ENCODE measurements around the gene BMPR1A. TPM values are rescaled to one million over a fixed set of nuclear protein-coding genes. Genes with fewer than 3 reads are reported as not detected.

Gene BMPR1A
- total RNA-seq, 1 donor, result 71.7 TPM

DNA sequence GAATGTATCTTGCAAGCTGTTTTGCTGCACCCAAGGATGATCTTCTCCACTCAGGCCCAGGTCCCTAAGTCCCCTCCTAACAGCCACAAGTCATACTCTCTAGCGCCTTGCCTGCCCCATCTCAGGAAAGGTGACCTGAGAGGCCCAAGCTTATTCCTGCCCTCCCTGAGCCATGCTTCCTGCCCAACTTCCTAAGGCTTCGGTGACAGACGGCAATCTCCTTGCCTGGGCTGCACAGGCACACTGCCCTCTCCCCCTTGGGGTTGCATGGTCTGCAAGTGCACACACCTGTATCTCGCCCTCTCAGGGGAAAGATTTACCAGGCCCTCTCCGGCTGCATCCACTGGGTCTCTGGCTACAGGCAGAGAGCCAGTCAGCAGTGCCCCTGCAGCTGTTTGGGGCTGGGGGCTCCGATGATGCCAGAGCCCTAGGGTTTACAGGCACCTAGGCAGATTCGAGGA lies 211.1 kb downstream of the BMPR1A start:
- peak; percentile 75 for DNase-seq (ENCODE audit: insufficient read length, low spot score, missing footprints)
- Histone ChIP-seq H3K27ac (ENCODE audit: low read depth, low read length) (no peak overlapping the region), H3K27me3 (ENCODE audit: insufficient read depth, low read length) (no peaks in the 10 kb centered on the region), H3K36me3 (ENCODE audit: insufficient read depth, low read length) (no peaks in the 10 kb centered on the region), H3K79me2 (ENCODE audit: insufficient read depth, low read length) (no peaks in the 10 kb centered on the region), H2AFZ (ENCODE audit: low read length) (no peak overlapping the region), H3K4me1 (ENCODE audit: insufficient read depth, low read length) (peaks cover 48% of the 10 kb centered on the region), H4K20me1 (ENCODE audit: insufficient read depth, low read length) (peaks cover 5% of the 10 kb centered on the region), H3K4me3 (ENCODE audit: insufficient read depth, low read length) (peak overlapping the region; percentile 82), H3K4me2 (ENCODE audit: insufficient read depth, low read length) (peak overlapping the region; percentile 95), H3K9me3 (ENCODE audit: low read depth, low read length) (no peaks in the 10 kb centered on the region)
- no peak for TF ChIP-seq CTCF (IDR thresholded peaks at IDR 0.05; ENCODE audit: extremely low read depth, low read depth, low read length)

GRCh38 chr10:86968271-86968993 lies 212.0 kb downstream of the BMPR1A start, which contains the start of gene ADIRF:
ADIRF (plus strand) TSS chr10:86968482; CDS start chr10:86968545, 63 bp downstream.
- Histone ChIP-seq H3K27ac (ENCODE audit: low read depth, low read length) (peak within 1 kb of the TSS; percentile 87), H3K4me3 (ENCODE audit: insufficient read depth, low read length) (peak within 1 kb of the TSS; percentile 82), H3K4me2 (ENCODE audit: insufficient read depth, low read length) (peak within 1 kb of the TSS; percentile 95), H4K20me1 (ENCODE audit: insufficient read depth, low read length) (peaks cover 5% of the 10 kb centered on the region), H3K27me3 (ENCODE audit: insufficient read depth, low read length) (no peaks in the 10 kb centered on the region), H3K4me1 (ENCODE audit: insufficient read depth, low read length) (peaks cover 48% of the 10 kb centered on the region), H2AFZ (ENCODE audit: low read length) (peak within 1 kb of the TSS; percentile 66), H3K79me2 (ENCODE audit: insufficient read depth, low read length) (no peaks in the 10 kb centered on the region), H3K9me3 (ENCODE audit: low read depth, low read length) (no peaks in the 10 kb centered on the region), H3K36me3 (ENCODE audit: insufficient read depth, low read length) (no peaks in the 10 kb centered on the region)
- TF ChIP-seq CTCF (IDR thresholded peaks at IDR 0.05; ENCODE audit: extremely low read depth, low read depth, low read length), result no peak
- peak; percentile 85 for DNase-seq (ENCODE audit: insufficient read length, low spot score, missing footprints)

- peaks cover 48% of the 10 kb centered on the region for H3K4me1 ChIP-seq (ENCODE audit: insufficient read depth, low read length)
- no peak for DNase-seq (ENCODE audit: insufficient read length, low spot score, missing footprints)
- H3K79me2 ChIP-seq (ENCODE audit: insufficient read depth, low read length), result no peaks in the 10 kb centered on the region
- peak overlapping the region; percentile 87 for H3K27ac ChIP-seq (ENCODE audit: low read depth, low read length)
- H2AFZ ChIP-seq (ENCODE audit: low read length), result peak overlapping the region; percentile 66
- H3K4me3 ChIP-seq (ENCODE audit: insufficient read depth, low read length), result peak overlapping the region; percentile 82
- no peaks in the 10 kb centered on the region for H3K36me3 ChIP-seq (ENCODE audit: insufficient read depth, low read length)
- H4K20me1 ChIP-seq (ENCODE audit: insufficient read depth, low read length), result peaks cover 5% of the 10 kb centered on the region
- no peak for TF ChIP-seq CTCF (IDR thresholded peaks at IDR 0.05; ENCODE audit: extremely low read depth, low read depth, low read length)
- no peaks in the 10 kb centered on the region for H3K9me3 ChIP-seq (ENCODE audit: low read depth, low read length)
- no peaks in the 10 kb centered on the region for H3K27me3 ChIP-seq (ENCODE audit: insufficient read depth, low read length)
- H3K4me2 ChIP-seq (ENCODE audit: insufficient read depth, low read length), result peak overlapping the region; percentile 95
These were observed 212.6 kb downstream of the BMPR1A start for GRCh38 chr10:86968994-86969355.

DNA sequence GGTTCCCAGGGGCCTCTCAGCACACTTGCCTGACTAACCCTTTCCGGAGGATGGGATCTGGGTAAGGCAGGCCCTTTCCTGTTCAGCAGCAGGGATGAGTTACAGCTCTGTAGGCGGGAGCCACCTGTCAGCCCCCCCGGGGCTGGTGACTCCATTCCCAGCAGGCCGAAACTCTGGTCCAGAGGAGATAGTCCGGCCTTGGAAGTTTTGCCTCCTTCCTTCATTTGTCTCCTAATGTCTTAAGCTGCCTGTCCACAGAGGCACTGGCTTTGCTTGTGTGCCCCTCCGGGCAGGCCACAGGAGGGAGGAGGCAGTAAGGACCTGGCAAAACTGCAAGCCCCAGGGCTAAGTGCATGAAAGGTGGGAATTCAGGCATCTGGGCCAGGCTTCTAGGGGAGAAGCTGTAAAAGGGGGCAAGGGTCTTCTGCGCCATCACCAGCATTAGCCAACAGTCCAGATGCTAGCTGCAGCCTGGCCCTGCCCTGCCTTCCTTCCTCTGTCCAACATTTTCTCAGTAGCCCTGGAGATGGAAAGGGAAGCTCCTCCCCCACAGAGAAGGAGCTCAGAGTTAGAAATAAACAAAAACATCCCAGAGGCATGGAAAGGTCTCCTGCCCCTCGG lies 213.1 kb downstream of the BMPR1A start:
- peak; percentile 95 for DNase-seq (ENCODE audit: insufficient read length, low spot score, missing footprints)
- H3K27me3 ChIP-seq (ENCODE audit: insufficient read depth, low read length), result no peaks in the 10 kb centered on the region
- peak overlapping the region; percentile 95 for H3K4me2 ChIP-seq (ENCODE audit: insufficient read depth, low read length)
- peak overlapping the region; percentile 66 for H2AFZ ChIP-seq (ENCODE audit: low read length)
- no peak for TF ChIP-seq CTCF (IDR thresholded peaks at IDR 0.05; ENCODE audit: extremely low read depth, low read depth, low read length)
- H3K4me3 ChIP-seq (ENCODE audit: insufficient read depth, low read length), result peak overlapping the region; percentile 82
- no peaks in the 10 kb centered on the region for H3K9me3 ChIP-seq (ENCODE audit: low read depth, low read length)
- peaks cover 48% of the 10 kb centered on the region for H3K4me1 ChIP-seq (ENCODE audit: insufficient read depth, low read length)
- H4K20me1 ChIP-seq (ENCODE audit: insufficient read depth, low read length), result peaks cover 5% of the 10 kb centered on the region
- no peaks in the 10 kb centered on the region for H3K36me3 ChIP-seq (ENCODE audit: insufficient read depth, low read length)
- H3K27ac ChIP-seq (ENCODE audit: low read depth, low read length), result peak overlapping the region; percentile 87
- no peaks in the 10 kb centered on the region for H3K79me2 ChIP-seq (ENCODE audit: insufficient read depth, low read length)
